Loucy (cell line): ENCODE data around the gene HSPA6.

ENCODE experiments used
- H2AFZ ChIP-seq: fragments of 200-600 bp; sonication (generic); 2 replicates; pipeline ENCODE4 v1.6.0; 2016; ENCODE audit warnings: antibody characterized with exemption, mild to moderate bottlenecking, low read length, moderate library complexity
- H3F3A ChIP-seq: fragments of 200-600 bp; 2 replicates; pipeline ENCODE4 v1.6.0; 2016; ENCODE audit warnings: antibody characterized with exemption, low read depth, mild to moderate bottlenecking
- H3K27me3 ChIP-seq: fragments of 200-600 bp; sonication (generic); 2 replicates; pipeline ENCODE4 v1.6.1; 2014; ENCODE audit warnings: low read length, mild to moderate bottlenecking; ENCODE audit not compliant: insufficient read depth, poor library complexity, severe bottlenecking
- H3K36me3 ChIP-seq: fragments of 200-600 bp; sonication (generic); 2 replicates; pipeline ENCODE4 v1.6.1; 2016; ENCODE audit warnings: low read length; ENCODE audit not compliant: insufficient read depth
- H3K4me1 ChIP-seq: fragments of 200-600 bp; sonication (generic); 2 replicates; pipeline ENCODE4 v1.5.1; 2014; ENCODE audit warnings: low read length, mild to moderate bottlenecking; ENCODE audit not compliant: insufficient read depth, poor library complexity, severe bottlenecking
- H3K4me2 ChIP-seq: fragments of 200-600 bp; sonication (generic); 2 replicates; pipeline ENCODE4 v1.6.0; 2014; ENCODE audit warnings: antibody characterized with exemption, low read length, low read depth, mild to moderate bottlenecking; ENCODE audit not compliant: poor library complexity, severe bottlenecking
- H3K4me3 ChIP-seq: fragments of 200-600 bp; sonication (generic); 2 replicates; pipeline ENCODE4 v1.5.1; 2014; ENCODE audit warnings: low read length, mild to moderate bottlenecking, mixed read lengths; ENCODE audit not compliant: poor library complexity, severe bottlenecking
- H3K79me2 ChIP-seq: fragments of 200-600 bp; sonication (generic); 2 replicates; pipeline ENCODE4 v1.6.1; 2014; ENCODE audit warnings: low read length; ENCODE audit not compliant: insufficient read depth
- H3K9ac ChIP-seq: fragments of 200-600 bp; sonication (generic); 2 replicates; pipeline ENCODE4 v1.6.0; 2014; ENCODE audit warnings: mild to moderate bottlenecking, low read depth, low read length, moderate library complexity; ENCODE audit not compliant: poor library complexity, severe bottlenecking
- H3K9me2 ChIP-seq: fragments of 200-600 bp; sonication (generic); replicated peaks from 2 replicates; pipeline ENCODE4 v1.6.1; 2016; ENCODE audit warnings: low read depth, low read length, mixed read lengths
- H3K9me3 ChIP-seq: fragments of 200-600 bp; sonication (generic); 2 replicates; pipeline ENCODE4 v1.6.1; 2014; ENCODE audit warnings: mild to moderate bottlenecking, antibody characterized with exemption, low read length, low read depth; ENCODE audit not compliant: insufficient read depth
- H4K20me1 ChIP-seq: fragments of 200-600 bp; sonication (generic); 2 replicates; pipeline ENCODE4 v1.6.0; 2014; ENCODE audit warnings: antibody characterized with exemption, low read length, mild to moderate bottlenecking; ENCODE audit not compliant: insufficient read depth, poor library complexity, severe bottlenecking
- EZH2phosphoT487 ChIP-seq: fragments of 200-600 bp; IDR thresholded peaks from 2 replicates; pipeline ENCODE4 v1.6.1; 2018; ENCODE audit warnings: antibody characterized with exemption, mild to moderate bottlenecking, moderate library complexity, borderline replicate concordance
- TF ChIP-seq, protein P1 (sequence below): fragments of 200-600 bp; sonication (generic); conservative IDR thresholded peaks from 2 replicates; pipeline ENCODE4 v1.5.1; 2014; ENCODE audit warnings: mild to moderate bottlenecking, antibody characterized with exemption, low read length

The HSPA6 gene

DNA sequence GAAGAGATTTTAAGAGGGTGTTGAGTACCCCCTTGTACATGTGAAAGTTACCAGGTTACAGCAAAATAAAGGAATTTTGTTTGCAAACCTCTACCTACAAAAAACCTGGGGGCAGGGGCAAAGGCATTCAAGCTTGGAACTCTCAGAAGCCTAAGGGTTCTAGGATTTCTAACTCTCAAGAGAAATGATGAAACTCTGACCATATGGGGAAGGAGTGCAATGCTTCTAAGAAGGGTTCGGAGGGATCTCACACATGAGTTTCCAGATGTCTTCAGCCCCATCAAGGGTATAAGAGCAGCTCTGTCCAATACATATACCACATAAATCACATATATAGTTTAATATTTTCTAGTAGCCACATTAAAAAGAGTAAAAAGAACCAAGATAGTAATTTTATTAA is 26.4 kb upstream of the HSPA6 start:
- H3K9me3 ChIP-seq: no peaks in the 10 kb centered on the region
- H3K27me3 ChIP-seq: no peaks in the 10 kb centered on the region
- no peaks in the 10 kb centered on the region for H3F3A ChIP-seq
- H3K36me3 ChIP-seq: no peaks in the 10 kb centered on the region
- H3K79me2 ChIP-seq: no peaks in the 10 kb centered on the region
- no peak for TF ChIP-seq EZH2phosphoT487
- TF ChIP-seq, protein P1, sequence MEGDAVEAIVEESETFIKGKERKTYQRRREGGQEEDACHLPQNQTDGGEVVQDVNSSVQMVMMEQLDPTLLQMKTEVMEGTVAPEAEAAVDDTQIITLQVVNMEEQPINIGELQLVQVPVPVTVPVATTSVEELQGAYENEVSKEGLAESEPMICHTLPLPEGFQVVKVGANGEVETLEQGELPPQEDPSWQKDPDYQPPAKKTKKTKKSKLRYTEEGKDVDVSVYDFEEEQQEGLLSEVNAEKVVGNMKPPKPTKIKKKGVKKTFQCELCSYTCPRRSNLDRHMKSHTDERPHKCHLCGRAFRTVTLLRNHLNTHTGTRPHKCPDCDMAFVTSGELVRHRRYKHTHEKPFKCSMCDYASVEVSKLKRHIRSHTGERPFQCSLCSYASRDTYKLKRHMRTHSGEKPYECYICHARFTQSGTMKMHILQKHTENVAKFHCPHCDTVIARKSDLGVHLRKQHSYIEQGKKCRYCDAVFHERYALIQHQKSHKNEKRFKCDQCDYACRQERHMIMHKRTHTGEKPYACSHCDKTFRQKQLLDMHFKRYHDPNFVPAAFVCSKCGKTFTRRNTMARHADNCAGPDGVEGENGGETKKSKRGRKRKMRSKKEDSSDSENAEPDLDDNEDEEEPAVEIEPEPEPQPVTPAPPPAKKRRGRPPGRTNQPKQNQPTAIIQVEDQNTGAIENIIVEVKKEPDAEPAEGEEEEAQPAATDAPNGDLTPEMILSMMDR: no peak
- H3K4me2 ChIP-seq: no peak overlapping the region
- H4K20me1 ChIP-seq: no peaks in the 10 kb centered on the region
- H2AFZ ChIP-seq: no peak overlapping the region
- no peak overlapping the region for H3K9ac ChIP-seq
- H3K9me2 ChIP-seq: no peaks in the 10 kb centered on the region
- H3K4me1 ChIP-seq: no peaks in the 10 kb centered on the region
- H3K4me3 ChIP-seq: no peak overlapping the region

GRCh38 chr1:161498646-161499045 is 25.7 kb upstream of the HSPA6 start:
- no peaks in the 10 kb centered on the region for H3K4me1 ChIP-seq
- TF ChIP-seq EZH2phosphoT487: no peak
- TF ChIP-seq, protein P1: no peak
- H2AFZ ChIP-seq: no peak overlapping the region
- H3K36me3 ChIP-seq: no peaks in the 10 kb centered on the region
- H3K9ac ChIP-seq: no peak overlapping the region
- no peak overlapping the region for H3K4me2 ChIP-seq
- no peaks in the 10 kb centered on the region for H3K9me2 ChIP-seq
- H3K9me3 ChIP-seq: no peaks in the 10 kb centered on the region
- no peaks in the 10 kb centered on the region for H4K20me1 ChIP-seq
- no peaks in the 10 kb centered on the region for H3K27me3 ChIP-seq
- H3K79me2 ChIP-seq: no peaks in the 10 kb centered on the region
- no peaks in the 10 kb centered on the region for H3F3A ChIP-seq
- no peak overlapping the region for H3K4me3 ChIP-seq

DNA sequence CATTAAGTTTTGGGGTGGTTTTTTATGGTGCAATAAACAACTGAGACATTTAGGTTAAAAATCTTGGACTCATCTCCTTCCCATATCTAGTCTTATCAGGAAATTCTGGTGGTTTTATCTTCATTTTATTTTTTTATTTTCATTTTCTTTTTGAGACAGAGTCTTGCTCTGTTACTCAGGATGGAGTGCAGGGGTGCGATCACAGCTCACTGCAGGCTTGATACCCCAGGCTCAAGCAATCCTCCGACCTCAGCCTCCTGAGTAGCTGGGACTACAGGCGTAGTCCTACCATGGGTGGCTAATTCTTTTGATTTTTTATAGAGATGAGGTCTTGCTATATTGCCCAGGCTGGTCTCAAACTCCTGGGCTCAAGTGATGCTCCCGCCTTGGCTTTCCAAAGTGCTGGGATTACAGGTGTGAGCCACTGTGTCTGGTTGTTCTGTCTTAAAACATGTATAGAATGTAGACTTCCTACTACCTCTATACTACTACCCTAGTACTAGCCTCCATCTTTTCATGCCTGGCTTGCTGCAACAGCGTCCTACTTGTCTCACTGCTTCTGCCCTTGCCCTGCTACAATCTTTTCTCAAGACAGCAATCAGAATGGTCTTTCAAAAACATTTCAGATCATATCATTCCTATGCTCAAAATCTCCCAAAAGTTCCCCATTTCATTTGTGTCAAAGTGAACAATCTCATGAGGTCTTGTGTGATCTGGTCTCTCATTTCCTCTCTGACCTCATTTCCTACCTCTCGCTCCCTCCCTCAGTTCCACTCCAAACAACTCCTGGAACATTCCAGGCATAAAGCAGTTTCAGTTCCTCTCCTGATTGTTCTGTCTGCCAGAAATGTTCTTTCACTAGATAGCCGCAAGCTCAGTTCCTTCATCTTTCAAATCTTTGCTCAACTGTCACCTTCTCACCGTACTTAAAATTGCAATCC is 25.0 kb upstream of the HSPA6 start:
- Histone ChIP-seq H4K20me1 (no peaks in the 10 kb centered on the region), H3K9me3 (no peaks in the 10 kb centered on the region), H3F3A (no peaks in the 10 kb centered on the region), H3K36me3 (no peaks in the 10 kb centered on the region), H3K27me3 (no peaks in the 10 kb centered on the region), H3K79me2 (no peaks in the 10 kb centered on the region), H2AFZ (no peak overlapping the region), H3K4me3 (no peak overlapping the region), H3K4me2 (no peak overlapping the region), H3K9me2 (no peaks in the 10 kb centered on the region), H3K4me1 (no peaks in the 10 kb centered on the region), H3K9ac (no peak overlapping the region)
- TF ChIP-seq EZH2phosphoT487: no peak
- TF ChIP-seq, protein P1: no peak
